Measurements from ENCODE around the gene GIT2. TPM values are rescaled to one million over a fixed set of nuclear protein-coding genes. Genes with fewer than 3 reads are reported as not detected.
"Not testable (repeated sequence)": the region's sequence is repeated elsewhere in the genome, so short reads cannot be mapped to it uniquely, and the experiment has no call there.

The GIT2 gene
- total RNA-seq, 1 donor from 2014 or later, result 15.5 TPM

- no peak for ATAC-seq
- DNase-seq (ENCODE audit: low spot score), result no peak
Measured at GRCh38 chr12:109923481-109924245, 72.5 kb downstream of the GIT2 start.

GRCh38 chr12:109923038-109923437 is 73.1 kb downstream of the GIT2 start:
- DNase-seq (ENCODE audit: low spot score) (no peak), ATAC-seq (no peak)

- no peak for ATAC-seq
- no peak for DNase-seq (ENCODE audit: low spot score)
Measured at GRCh38 chr12:109921982-109922381, 74.2 kb downstream of the GIT2 start.

GRCh38 chr12:109920261-109920780 is 75.8 kb downstream of the GIT2 start:
- ATAC-seq, result no peak
- DNase-seq (ENCODE audit: low spot score), result no peak

- ATAC-seq (no peak), DNase-seq (ENCODE audit: low spot score) (no peak)
Measured at GRCh38 chr12:109919456-109919855, 76.7 kb downstream of the GIT2 start.

GRCh38 chr12:109916045-109916444 is 80.1 kb downstream of the GIT2 start:
- ATAC-seq (no peak), DNase-seq (ENCODE audit: low spot score) (no peak)

GRCh38 chr12:109915171-109916040 is 80.8 kb downstream of the GIT2 start:
- no peak for ATAC-seq

GRCh38 chr12:109914461-109914860 is 81.7 kb downstream of the GIT2 start:
- no peak for ATAC-seq
- no peak for DNase-seq (ENCODE audit: low spot score)

More at GRCh38 chr12:109915171-109916040, 80.8 kb downstream of the GIT2 start:
- DNase-seq (ENCODE audit: low spot score), result no peak

GRCh38 chr12:109912855-109913321 is 83.3 kb downstream of the GIT2 start:
- DNase-seq (ENCODE audit: low spot score), result no peak
- ATAC-seq, result no peak

GRCh38 chr12:109910969-109911348 is 85.2 kb downstream of the GIT2 start:
- DNase-seq (ENCODE audit: low spot score) (no peak), ATAC-seq (peak; percentile 74)

- no peak for DNase-seq (ENCODE audit: low spot score)
- peak; percentile 86 for ATAC-seq
Measured at GRCh38 chr12:109910254-109910968, 85.8 kb downstream of the GIT2 start.

GRCh38 chr12:109905301-109905700 is 90.9 kb downstream of the GIT2 start:
- DNase-seq (ENCODE audit: low spot score) (no peak), ATAC-seq (no peak)

- ATAC-seq, result no peak
- no peak for DNase-seq (ENCODE audit: low spot score)
Measured at GRCh38 chr12:109902891-109903418, 93.2 kb downstream of the GIT2 start.

GRCh38 chr12:109900752-109901580 is 95.2 kb downstream of the GIT2 start:
- ATAC-seq (peak; percentile 25), DNase-seq (ENCODE audit: low spot score) (no peak)

- peak; percentile 97 for ATAC-seq
- peak; percentile 91 for DNase-seq (ENCODE audit: low spot score)
Measured at GRCh38 chr12:109899783-109900751, 96.1 kb downstream of the GIT2 start, which contains the start of gene TCHP. TSS of gene TCHP (plus strand) at chr12:109900274. CDS start at chr12:109903027, 2,753 bp downstream.

GRCh38 chr12:109899345-109899744 is 96.8 kb downstream of the GIT2 start:
- DNase-seq (ENCODE audit: low spot score); ATAC-seq: not testable (repeated sequence)

- DNase-seq (ENCODE audit: low spot score) (no peak), ATAC-seq (no peak)
Measured at GRCh38 chr12:109897029-109897428, 99.1 kb downstream of the GIT2 start.

- DNase-seq (ENCODE audit: low spot score) (no peak), ATAC-seq (no peak)
Measured at GRCh38 chr12:109896188-109896587, 100.0 kb downstream of the GIT2 start.

Data from left lobe of liver (tissue), 2 donors.